MCF 10A (cell line): Measurements from ENCODE around the gene KCNJ18. TPM values are rescaled to one million over a fixed set of nuclear protein-coding genes. Genes with fewer than 3 reads are reported as not detected.
"Not testable (repeated sequence)": the region's sequence is repeated elsewhere in the genome, so short reads cannot be mapped to it uniquely, and the experiment has no call there.

Source experiments
- BruUV-seq: library from RNA; stranded (reverse); fragments of 400-500 nt; replicated peaks from 2 replicates; lab custom pipeline; 2021; lab: Mats Ljungman, UMichigan
- CTCF ChIA-PET: fragments of 300-600 bp; sonication (Branson Sonifier 250); formaldehyde crosslinking; extraction: SDS; loops from one replicate; lab custom pipeline; 2021; ENCODE audit warnings: antibody characterized with exemption, inconsistent platforms; lab: Yijun Ruan, JAX
- POLR2A ChIA-PET: fragments of 300-600, 350-650 bp; sonication (Branson Sonifier 250); formaldehyde crosslinking; extraction: SDS; loops from one replicate; lab custom pipeline; 2020; ENCODE audit warnings: antibody characterized with exemption, inconsistent platforms; lab: Yijun Ruan, JAX
- DNase-seq: peaks from one replicate; pipeline ENCODE4 v3.0.0-alpha.2; 2018; ENCODE audit not compliant: unreplicated experiment
- H3K27ac Mint-ChIP-seq: one replicate; pipeline ENCODE4 v1.8.0; 2022; ENCODE audit warnings: mild to moderate bottlenecking, low read depth, mixed read lengths; ENCODE audit not compliant: unreplicated experiment
- H3K27me3 Mint-ChIP-seq: one replicate; pipeline ENCODE4 v1.8.0; 2022; ENCODE audit warnings: mixed read lengths; ENCODE audit not compliant: insufficient read depth, unreplicated experiment
- H3K36me3 Mint-ChIP-seq: one replicate; pipeline ENCODE4 v1.8.0; 2022; ENCODE audit warnings: mild to moderate bottlenecking, moderate library complexity, mixed read lengths; ENCODE audit not compliant: insufficient read depth, unreplicated experiment
- H3K4me1 Mint-ChIP-seq: one replicate; pipeline ENCODE4 v1.8.0; 2022; ENCODE audit warnings: mixed read lengths; ENCODE audit not compliant: insufficient read depth, unreplicated experiment
- H3K4me3 Mint-ChIP-seq: one replicate; pipeline ENCODE4 v1.8.0; 2022; ENCODE audit warnings: mild to moderate bottlenecking, moderate library complexity, mixed read lengths; ENCODE audit not compliant: unreplicated experiment
- H3K9me3 Mint-ChIP-seq: one replicate; pipeline ENCODE4 v1.8.0; 2022; ENCODE audit warnings: mixed read lengths; ENCODE audit not compliant: unreplicated experiment
- CTCF ChIP-seq: fragments of 200-600 bp; IDR thresholded peaks from one replicate; pipeline ENCODE4 v1.8.0; 2022; ENCODE audit warnings: antibody characterized with exemption, mild to moderate bottlenecking; ENCODE audit not compliant: unreplicated experiment
- intact Hi-C: fragments of 100-400 bp; cut with micrococcal nuclease; formaldehyde crosslinking; loops from 2 replicates; pipeline ENCODE4 v1.14.1; 2022
- total RNA-seq: library from RNA; stranded (reverse); gene quantifications from 2 replicates; pipeline ENCODE4 v1.2.3, GENCODE V29; 2022

The KCNJ18 gene
- total RNA-seq, 1 experiment from 2014 or later = not detected

DNA sequence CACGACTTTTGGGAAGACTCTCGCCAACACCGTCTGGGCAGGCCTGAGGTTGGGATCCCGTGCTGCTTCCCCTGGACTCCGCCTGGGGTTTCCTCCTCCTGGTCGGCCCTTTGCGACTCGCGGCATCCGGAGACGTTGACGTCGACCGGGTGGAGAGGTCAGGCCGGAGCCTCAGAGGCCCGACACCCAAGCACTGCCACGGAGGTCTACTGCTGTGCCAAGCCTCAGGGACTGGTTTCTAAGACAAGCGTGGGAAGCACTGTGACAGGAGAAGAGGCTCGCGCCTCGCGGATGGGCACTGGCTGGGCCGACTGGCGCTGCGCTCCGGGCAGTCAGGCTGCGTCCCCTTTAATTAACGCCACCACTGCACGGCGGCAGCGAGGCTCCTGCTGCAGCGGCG is 7.9 kb upstream of the KCNJ18 start:
- CTCF ChIA-PET, H3K4me3 Mint-ChIP-seq, intact Hi-C loops, H3K9me3 Mint-ChIP-seq, BruUV-seq, POLR2A ChIA-PET, H3K36me3 Mint-ChIP-seq, H3K27me3 Mint-ChIP-seq, DNase-seq, H3K4me1 Mint-ChIP-seq, H3K27ac Mint-ChIP-seq: not testable (repeated sequence)

GRCh38 chr17:21685061-21685795 is 7.1 kb upstream of the KCNJ18 start:
- BruUV-seq = not testable (repeated sequence)

GRCh38 chr17:21686165-21687015 is 5.9 kb upstream of the KCNJ18 start:
- H3K4me3 Mint-ChIP-seq = no peak overlapping the region
- no peak for DNase-seq
- ChIA-PET POLR2A (no interaction called here), CTCF (no interaction called here)
- no TSS peak for BruUV-seq
- intact Hi-C loops = no loop called here
- no peak overlapping the region for H3K27ac Mint-ChIP-seq
- H3K36me3 Mint-ChIP-seq = no peaks in the 10 kb centered on the region
- peaks cover 6% of the 10 kb centered on the region for H3K4me1 Mint-ChIP-seq
- H3K9me3 Mint-ChIP-seq = peaks cover 8% of the 10 kb centered on the region
- TF ChIP-seq CTCF = no peak
- no peaks in the 10 kb centered on the region for H3K27me3 Mint-ChIP-seq

More at GRCh38 chr17:21685061-21685795, 7.1 kb upstream of the KCNJ18 start:
- DNase-seq, CTCF ChIA-PET, H3K27me3 Mint-ChIP-seq, H3K4me3 Mint-ChIP-seq, H3K27ac Mint-ChIP-seq, intact Hi-C loops, POLR2A ChIA-PET, H3K36me3 Mint-ChIP-seq, H3K9me3 Mint-ChIP-seq, H3K4me1 Mint-ChIP-seq: not testable (repeated sequence)

- ChIA-PET CTCF (no interaction called here), POLR2A (interaction anchor here (0.6 to 1.6 kb wide), 2 partner anchors 20 to 33 kb away, joined by 3 read pairs; no protein-coding TSS in a partner anchor)
- intact Hi-C loops = no loop called here
- Mint-ChIP-seq H3K4me3 (no peak overlapping the region), H3K27me3 (no peaks in the 10 kb centered on the region), H3K9me3 (peaks cover 10% of the 10 kb centered on the region), H3K4me1 (peaks cover 6% of the 10 kb centered on the region), H3K27ac (no peak overlapping the region), H3K36me3 (no peaks in the 10 kb centered on the region)
- TF ChIP-seq CTCF = no peak
- DNase-seq = no peak
- no TSS peak for BruUV-seq
Observed at GRCh38 chr17:21687136-21687953, 5.0 kb upstream of the KCNJ18 start.
